Smooth muscle cell of the brain vasculature (primary cell): ENCODE measurements around the gene VAMP5.

Experiments used
- DNase-seq: peaks from one replicate; pipeline ENCODE4 v3.0.0-alpha.2; 2012; ENCODE audit warnings: low read depth, low spot score

The VAMP5 gene

DNA sequence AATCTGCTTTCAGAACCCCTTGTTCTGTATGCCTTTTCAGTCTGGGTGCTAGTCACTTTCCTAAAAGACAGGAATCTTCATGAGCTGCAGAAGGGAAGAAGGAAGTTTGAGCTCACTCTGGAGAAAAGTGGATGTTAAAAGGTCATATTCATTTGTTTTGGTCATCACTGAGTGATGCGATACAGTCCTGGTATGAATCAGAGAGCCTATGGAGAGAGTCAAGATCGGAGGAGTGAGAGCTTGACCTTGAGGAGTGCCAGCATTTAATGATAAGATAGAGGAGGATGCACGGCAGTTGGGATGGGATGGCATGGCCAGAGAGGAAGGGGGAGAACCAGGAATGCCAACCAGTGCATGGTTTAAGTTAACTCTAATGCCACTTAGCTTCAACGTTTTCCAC, 51.4 kb downstream of the VAMP5 start:
- DNase-seq: no peak

DNA sequence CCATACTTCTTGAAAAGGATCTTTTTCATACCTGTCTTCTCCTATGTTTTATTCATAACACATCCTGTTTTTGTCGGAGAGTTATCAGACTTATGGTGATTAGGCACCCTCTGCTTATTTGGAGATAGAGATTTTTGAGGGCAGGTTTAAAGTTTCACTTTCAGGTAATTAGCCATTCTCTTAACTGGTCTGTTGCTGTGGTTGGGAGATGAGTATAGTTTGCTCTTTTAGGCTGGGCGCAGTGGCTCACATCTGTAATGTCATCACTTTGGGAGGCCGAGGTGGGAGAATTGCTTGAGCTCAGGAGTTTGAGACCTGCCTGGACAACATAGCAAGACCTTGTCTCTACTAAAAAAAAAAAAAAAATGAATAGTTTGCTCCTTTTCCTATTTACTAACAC, 58.5 kb downstream of the VAMP5 start:
- no peak for DNase-seq
